Measurements from ENCODE around the gene PDE4D.

DNA sequence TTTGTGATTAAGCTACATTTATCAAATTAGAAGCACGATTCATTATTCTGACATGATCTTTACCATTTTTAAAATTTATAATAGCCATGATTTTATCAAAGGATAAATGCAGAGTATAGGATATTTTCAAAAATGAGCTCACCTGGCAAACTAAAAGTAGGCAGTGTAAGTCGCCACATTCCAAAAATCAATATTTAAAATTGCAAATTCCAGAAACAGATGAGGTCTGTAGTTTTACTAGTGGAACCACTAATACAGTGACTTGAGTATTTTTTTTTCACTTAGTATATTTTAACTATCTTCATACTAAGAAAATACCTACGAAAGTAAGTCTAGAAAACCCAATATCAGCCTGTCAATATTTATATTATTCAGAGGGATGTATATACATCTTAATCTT is 164.2 kb downstream of the PDE4D start:
- TF ChIP-seq, protein P1, sequence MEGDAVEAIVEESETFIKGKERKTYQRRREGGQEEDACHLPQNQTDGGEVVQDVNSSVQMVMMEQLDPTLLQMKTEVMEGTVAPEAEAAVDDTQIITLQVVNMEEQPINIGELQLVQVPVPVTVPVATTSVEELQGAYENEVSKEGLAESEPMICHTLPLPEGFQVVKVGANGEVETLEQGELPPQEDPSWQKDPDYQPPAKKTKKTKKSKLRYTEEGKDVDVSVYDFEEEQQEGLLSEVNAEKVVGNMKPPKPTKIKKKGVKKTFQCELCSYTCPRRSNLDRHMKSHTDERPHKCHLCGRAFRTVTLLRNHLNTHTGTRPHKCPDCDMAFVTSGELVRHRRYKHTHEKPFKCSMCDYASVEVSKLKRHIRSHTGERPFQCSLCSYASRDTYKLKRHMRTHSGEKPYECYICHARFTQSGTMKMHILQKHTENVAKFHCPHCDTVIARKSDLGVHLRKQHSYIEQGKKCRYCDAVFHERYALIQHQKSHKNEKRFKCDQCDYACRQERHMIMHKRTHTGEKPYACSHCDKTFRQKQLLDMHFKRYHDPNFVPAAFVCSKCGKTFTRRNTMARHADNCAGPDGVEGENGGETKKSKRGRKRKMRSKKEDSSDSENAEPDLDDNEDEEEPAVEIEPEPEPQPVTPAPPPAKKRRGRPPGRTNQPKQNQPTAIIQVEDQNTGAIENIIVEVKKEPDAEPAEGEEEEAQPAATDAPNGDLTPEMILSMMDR (IDR thresholded peaks at IDR 0.05): no peak
- TF ChIP-seq POLR2A (IDR thresholded peaks at IDR 0.05): no peak
